A673 (cell line): ENCODE measurements around the gene ZNF146.
"Not testable (repeated sequence)": the region's sequence is repeated elsewhere in the genome, so short reads cannot be mapped to it uniquely, and the experiment has no call there.

Experiments
- EZH2 ChIP-seq: fragments of 200-600 bp; sonication (generic); IDR thresholded peaks from 2 replicates; pipeline ENCODE4 v1.6.1; 2017; ENCODE audit warnings: borderline replicate concordance, low read depth, mild to moderate bottlenecking, mixed read lengths, antibody characterized with exemption, low read length; ENCODE audit not compliant: poor library complexity, severe bottlenecking
- TF ChIP-seq, protein P1 (sequence below): fragments of 300-800, 200-600 bp; sonication (generic); conservative IDR thresholded peaks from 2 replicates; pipeline ENCODE4 v1.5.1; 2017; ENCODE audit warnings: low read depth, mild to moderate bottlenecking, antibody characterized with exemption, low read length, moderate library complexity, mixed read lengths

DNA sequence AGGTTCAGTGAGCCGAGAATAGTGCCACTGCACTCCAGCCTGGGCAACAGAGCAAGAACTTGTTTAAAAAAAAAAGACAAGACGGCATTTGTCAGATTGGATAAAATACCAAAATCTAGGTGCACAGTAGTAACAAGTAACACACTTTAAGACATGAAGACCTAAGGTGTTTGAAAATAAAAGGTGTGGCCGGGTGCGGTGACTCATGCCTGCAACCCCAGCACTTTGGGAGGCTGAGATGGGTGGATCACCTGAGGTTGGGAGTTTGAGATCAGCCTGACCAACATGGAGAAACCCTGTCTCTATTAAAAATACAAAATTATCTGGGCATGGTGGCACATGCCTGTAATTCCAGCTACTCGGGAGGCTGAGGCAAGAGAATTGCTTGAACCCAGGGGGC is 28.2 kb upstream of the ZNF146 start:
- TF ChIP-seq, protein P1, sequence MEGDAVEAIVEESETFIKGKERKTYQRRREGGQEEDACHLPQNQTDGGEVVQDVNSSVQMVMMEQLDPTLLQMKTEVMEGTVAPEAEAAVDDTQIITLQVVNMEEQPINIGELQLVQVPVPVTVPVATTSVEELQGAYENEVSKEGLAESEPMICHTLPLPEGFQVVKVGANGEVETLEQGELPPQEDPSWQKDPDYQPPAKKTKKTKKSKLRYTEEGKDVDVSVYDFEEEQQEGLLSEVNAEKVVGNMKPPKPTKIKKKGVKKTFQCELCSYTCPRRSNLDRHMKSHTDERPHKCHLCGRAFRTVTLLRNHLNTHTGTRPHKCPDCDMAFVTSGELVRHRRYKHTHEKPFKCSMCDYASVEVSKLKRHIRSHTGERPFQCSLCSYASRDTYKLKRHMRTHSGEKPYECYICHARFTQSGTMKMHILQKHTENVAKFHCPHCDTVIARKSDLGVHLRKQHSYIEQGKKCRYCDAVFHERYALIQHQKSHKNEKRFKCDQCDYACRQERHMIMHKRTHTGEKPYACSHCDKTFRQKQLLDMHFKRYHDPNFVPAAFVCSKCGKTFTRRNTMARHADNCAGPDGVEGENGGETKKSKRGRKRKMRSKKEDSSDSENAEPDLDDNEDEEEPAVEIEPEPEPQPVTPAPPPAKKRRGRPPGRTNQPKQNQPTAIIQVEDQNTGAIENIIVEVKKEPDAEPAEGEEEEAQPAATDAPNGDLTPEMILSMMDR = not testable (repeated sequence)
- TF ChIP-seq EZH2 = not testable (repeated sequence)
